Measurements from ENCODE around the gene CA10. TPM values are rescaled to one million over a fixed set of nuclear protein-coding genes. Genes with fewer than 3 reads are reported as not detected.

The CA10 gene
- total and polyA plus RNA-seq, 2 donors (not counting 3 experiments of a cell fraction or from before 2014, with no cell fraction given), result not detected

DNA sequence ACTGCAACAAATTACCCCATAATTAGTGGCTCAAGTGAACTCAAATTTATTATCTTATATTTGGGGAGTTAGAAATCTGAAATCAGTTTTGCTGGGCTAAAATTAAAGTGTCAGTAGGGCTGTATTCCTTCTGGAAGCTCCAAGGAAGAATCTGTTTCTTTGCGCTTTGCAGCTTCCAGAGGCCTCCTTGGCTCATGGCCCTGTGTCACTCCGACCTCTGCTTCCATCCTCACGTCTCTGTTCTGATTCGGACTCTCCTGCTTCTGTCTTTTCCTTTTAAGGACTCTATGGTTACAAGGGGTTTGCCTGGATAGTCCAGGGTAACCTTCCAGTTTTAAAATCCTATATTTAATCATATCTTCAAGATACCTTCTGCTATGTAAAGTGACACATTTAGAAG lies 232.1 kb downstream of the CA10 start:
- ChIA-PET CTCF (no interaction called here), POLR2A (no interaction called here)
- no TSS peak for BruUV-seq (replicated peaks)
- intact Hi-C loops (cut with micrococcal nuclease), result no loop called here
- no peaks in the 10 kb centered on the region for H3K36me3 ChIP-seq (ENCODE audit: control insufficient read depth in 2 of 2, extremely low read depth in 1 of 2, insufficient read depth in 2 of 2, low read length in 2 of 2)
- no peaks in the 10 kb centered on the region for H3K4me1 ChIP-seq (ENCODE audit: control insufficient read depth, extremely low read depth, insufficient read depth, low read length)
- no peaks in the 10 kb centered on the region for H4K20me1 ChIP-seq (replicated peaks; ENCODE audit: control insufficient read depth, extremely low read depth, insufficient read depth, low read length)
- no peak overlapping the region for H3K9ac ChIP-seq (replicated peaks; ENCODE audit: extremely low read depth, insufficient read depth, low read length)
- no peaks in the 10 kb centered on the region for H3K27me3 ChIP-seq (ENCODE audit: control insufficient read depth in 2 of 2, insufficient read depth in 2 of 2, low read length in 2 of 2)
- no peak for TF ChIP-seq GATA2 (IDR thresholded peaks at IDR 0.05; ENCODE audit: insufficient read depth, insufficient read length, low read depth, low read length)
- TF ChIP-seq, protein P1, sequence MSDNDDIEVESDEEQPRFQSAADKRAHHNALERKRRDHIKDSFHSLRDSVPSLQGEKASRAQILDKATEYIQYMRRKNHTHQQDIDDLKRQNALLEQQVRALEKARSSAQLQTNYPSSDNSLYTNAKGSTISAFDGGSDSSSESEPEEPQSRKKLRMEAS (IDR thresholded peaks at IDR 0.05; ENCODE audit: insufficient read depth, insufficient read length), result no peak
- TF ChIP-seq FOS (IDR thresholded peaks at IDR 0.05; ENCODE audit: borderline replicate concordance, insufficient read depth, low read length), result no peak
- no peak for TF ChIP-seq MYC (IDR thresholded peaks at IDR 0.05; ENCODE audit: low read depth, low read length)
- TF ChIP-seq JUN (IDR thresholded peaks at IDR 0.05; ENCODE audit: borderline replicate concordance, insufficient read depth, insufficient read length, low read depth), result no peak
- TF ChIP-seq CTCF (IDR thresholded peaks at IDR 0.05; ENCODE audit: extremely low read depth in 1 of 2, insufficient read depth in 1 of 2, low read depth in 1 of 2, low read length in 2 of 2), result no peak
- TF ChIP-seq EZH2 (IDR thresholded peaks at IDR 0.05; ENCODE audit: borderline replicate concordance, low read depth, low read length, severe bottlenecking), result no peak
- TF ChIP-seq POLR2AphosphoS5 (IDR thresholded peaks at IDR 0.05; ENCODE audit: insufficient read depth, low read depth, low read length), result no peak
- no peak overlapping the region for H2AFZ ChIP-seq (ENCODE audit: low read depth, low read length)
- H3K4me2 ChIP-seq (ENCODE audit: insufficient read depth, low read length), result no peak overlapping the region
- H3K79me2 ChIP-seq (ENCODE audit: control insufficient read depth, insufficient read depth, low read length), result no peaks in the 10 kb centered on the region
- FAIRE-seq, result no peak
- no peaks in the 10 kb centered on the region for H3K9me3 ChIP-seq (replicated peaks; ENCODE audit: control insufficient read depth, insufficient read depth, low read length)
- H3K9me1 ChIP-seq (replicated peaks; ENCODE audit: control insufficient read depth, extremely low read depth, insufficient read depth, low read length), result no peaks in the 10 kb centered on the region
- no peak overlapping the region for H3K27ac ChIP-seq (ENCODE audit: insufficient read depth, low read depth, low read length)
- no peak overlapping the region for H3K4me3 ChIP-seq (replicated peaks in 1 of 3; ENCODE audit: insufficient read depth in 1 of 3, low read depth in 1 of 3, low read length in 3 of 3)
- no peak for DNase-seq (ENCODE audit: low read depth, low spot score)
- dilution Hi-C loops (cut with MboI; ENCODE audit: extremely low pct_ligation_motif_present, low sequenced_read_pairs), result no loop called here
